Fibroblast of lung (primary cell): ENCODE results near the gene EVI2B. TPM values are rescaled to one million over a fixed set of nuclear protein-coding genes. Genes with fewer than 3 reads are reported as not detected.

Experiments
- DNase-seq, 2 donors: peaks; one replicate each; pipeline versions ENCODE4 v3.0.0 to v3.0.0-alpha.2; 2010; ENCODE audit warnings: low read depth in 2 of 2
- H2AFZ ChIP-seq: 2 replicates; pipeline ENCODE4 v1.5.1; 2012; ENCODE audit warnings: low read length, control low read depth, inconsistent platforms
- H3K27ac ChIP-seq: 2 replicates; pipeline ENCODE4 v1.5.1; 2011; ENCODE audit warnings: low read length, control low read depth; ENCODE audit not compliant: insufficient read depth
- H3K27me3 ChIP-seq: 2 replicates; pipeline ENCODE4 v1.5.1; 2011; ENCODE audit warnings: mild to moderate bottlenecking, low read length; ENCODE audit not compliant: control insufficient read depth, insufficient read depth
- H3K36me3 ChIP-seq: 2 replicates; pipeline ENCODE4 v1.5.1; 2011; ENCODE audit warnings: low read length; ENCODE audit not compliant: control insufficient read depth, insufficient read depth
- H3K4me1 ChIP-seq: 2 replicates; pipeline ENCODE4 v1.5.1; 2011; ENCODE audit warnings: low read length; ENCODE audit not compliant: control insufficient read depth, insufficient read depth; ENCODE audit errors: extremely low read depth
- H3K4me2 ChIP-seq: 2 replicates; pipeline ENCODE4 v1.5.1; 2011; ENCODE audit warnings: low read length, control low read depth; ENCODE audit not compliant: insufficient read depth; ENCODE audit errors: extremely low read depth
- H3K4me3 ChIP-seq, 4 experiments: fragments of 200-600 bp in 1 of 4; sonication (generic) in 1 of 4; replicated peaks in 1 of 4; 2 replicates each; pipeline ENCODE4 v1.5.1; 2011 to 2016; ENCODE audit warnings: low read length in 4 of 4, low read depth in 3 of 4, mild to moderate bottlenecking in 3 of 4, control low read depth in 2 of 4, inconsistent platforms in 1 of 4, mixed read lengths in 1 of 4; ENCODE audit not compliant: insufficient read depth in 1 of 4; ENCODE audit errors: control extremely low read depth in 1 of 4
- H3K79me2 ChIP-seq: 2 replicates; pipeline ENCODE4 v1.5.1; 2012; ENCODE audit warnings: mild to moderate bottlenecking, low read length, inconsistent platforms; ENCODE audit not compliant: control insufficient read depth, insufficient read depth
- H3K9ac ChIP-seq: 2 replicates; pipeline ENCODE4 v1.5.1; 2011; ENCODE audit warnings: mild to moderate bottlenecking, low read length, control low read depth; ENCODE audit not compliant: insufficient read depth
- H3K9me3 ChIP-seq: 2 replicates; pipeline ENCODE4 v1.5.1; 2012; ENCODE audit warnings: low read depth, low read length; ENCODE audit not compliant: control insufficient read depth, insufficient read depth
- H4K20me1 ChIP-seq: 2 replicates; pipeline ENCODE4 v1.5.1; 2011; ENCODE audit warnings: low read length; ENCODE audit not compliant: control insufficient read depth, insufficient read depth; ENCODE audit errors: extremely low read depth
- CTCF ChIP-seq, 2 donors: IDR thresholded peaks in 1 of 2; conservative IDR thresholded peaks in 1 of 2; 1 replicate in 1 of 2; 2 replicates in 1 of 2; pipeline ENCODE4 v1.5.1; 2011 to 2012; ENCODE audit warnings: low read length in 2 of 2, control low read depth in 1 of 2, inconsistent platforms in 1 of 2, low read depth in 1 of 2, mild to moderate bottlenecking in 1 of 2
- EZH2 ChIP-seq: IDR thresholded peaks from 2 replicates; pipeline ENCODE4 v1.5.1; 2012; ENCODE audit warnings: low read length, control low read depth, mild to moderate bottlenecking; ENCODE audit errors: missing control alignments
- polyA plus RNA-seq, 2 donors: library from polyadenylated mRNA; depleted of rRNA in 1 of 2; stranded (reverse) in 1 of 2; unstranded in 1 of 2; fragments of >200 nt; gene quantifications; 2 replicates each; pipeline ENCODE4 v1.2.1, GENCODE V29; 2011 to 2012; ENCODE audit warnings: missing spikeins in 1 of 2
- total RNA-seq: library from RNA; depleted of rRNA; stranded (reverse); fragments of >200 nt; gene quantifications from 2 replicates; pipeline ENCODE4 v1.2.1, GENCODE V29; 2014

Gene EVI2B
- total and polyA plus RNA-seq, 2 donors (not counting 1 experiment from before 2014, with no cell fraction given): 0.33 to 0.68 TPM

- no peak overlapping the region for H2AFZ ChIP-seq
- H3K9me3 ChIP-seq: no peaks in the 10 kb centered on the region
- no peak overlapping the region for H3K9ac ChIP-seq
- H4K20me1 ChIP-seq: no peaks in the 10 kb centered on the region
- no peaks in the 10 kb centered on the region for H3K79me2 ChIP-seq
- H3K4me1 ChIP-seq: peaks cover 16% of the 10 kb centered on the region
- no peak overlapping the region for H3K4me3 ChIP-seq
- no peak for TF ChIP-seq CTCF (conservative IDR thresholded peaks at IDR 0.05 in 1 of 2, IDR thresholded peaks at IDR 0.05 in 1 of 2; ENCODE audit: low read depth in 1 of 2, low read length in 2 of 2)
- TF ChIP-seq EZH2: no peak
- no peak overlapping the region for H3K4me2 ChIP-seq
- H3K36me3 ChIP-seq: no peaks in the 10 kb centered on the region
- H3K27me3 ChIP-seq: no peaks in the 10 kb centered on the region
- no peak for DNase-seq
- no peak overlapping the region for H3K27ac ChIP-seq
Observed at GRCh38 chr17:31254654-31255053, 59.2 kb downstream of the EVI2B start.

Other genes with a start within 250 kb of the EVI2B start
- 52.1 and 78.8 TPM in 2 replicates for gene NF1, start 219.1 kb downstream of the EVI2B start, total RNA-seq
- gene NF1, start 219.1 kb downstream of the EVI2B start, polyA plus RNA-seq: 51.7 and 52.8 TPM in 2 replicates
- gene OMG, start 16.8 kb downstream of the EVI2B start, total RNA-seq: 26.8 and 57.0 TPM in 2 replicates
- gene OMG, start 16.8 kb downstream of the EVI2B start, polyA plus RNA-seq: 17.3 and 19.7 TPM in 2 replicates
- gene EVI2A, start 7.6 kb upstream of the EVI2B start, total RNA-seq: 11.8 and 22.8 TPM in 2 replicates
- gene EVI2A, start 7.6 kb upstream of the EVI2B start, polyA plus RNA-seq: 0.77 and 3.0 TPM in 2 replicates
- 0.66 and 1.8 TPM in 2 replicates for gene RAB11FIP4, start 77.6 kb upstream of the EVI2B start, total RNA-seq
- gene RAB11FIP4, start 77.6 kb upstream of the EVI2B start, polyA plus RNA-seq: 0.14 and 0.16 TPM in 2 replicates